IMR-90 (cell line): ENCODE data around the gene IL21R. TPM values are rescaled to one million over a fixed set of nuclear protein-coding genes. Genes with fewer than 3 reads are reported as not detected.
"Not testable (repeated sequence)": the region's sequence is repeated elsewhere in the genome, so short reads cannot be mapped to it uniquely, and the experiment has no call there.

Experiments
- ATAC-seq: fragments of 200-7000 bp; cut with Tn5 transposase; 2 replicates; pipeline ENCODE4 v1.9.1; 2020; ENCODE audit warnings: low read depth, mild to moderate bottlenecking, moderate library complexity
- BruUV-seq: library from RNA; stranded (reverse); fragments of 400-500 nt; replicated peaks from 2 replicates; lab custom pipeline; 2021; lab: Mats Ljungman, UMichigan
- CTCF ChIA-PET: fragments of 300-600 bp; formaldehyde crosslinking; extraction: SDS; loops from one replicate; lab custom pipeline; 2021; ENCODE audit warnings: antibody characterized with exemption; lab: Yijun Ruan, JAX
- POLR2A ChIA-PET: fragments of 300-600 bp; sonication (Branson Sonifier 250); formaldehyde crosslinking; loops from one replicate; lab custom pipeline; 2022; ENCODE audit warnings: antibody characterized with exemption; ENCODE audit not compliant: unreplicated experiment; lab: Charles Lee
- DNase-seq: peaks from one replicate; pipeline ENCODE4 v3.0.0; 2013
- H2AFZ ChIP-seq: replicated peaks from 2 replicates; pipeline ENCODE3; 2013; ENCODE audit warnings: low read length, mild to moderate bottlenecking; ENCODE audit not compliant: poor library complexity
- H2AK5ac ChIP-seq: 2 replicates; pipeline ENCODE4 v1.6.1; 2013; ENCODE audit warnings: low read depth, low read length, inconsistent platforms
- H2AK9ac ChIP-seq: replicated peaks from 2 replicates; pipeline ENCODE3; 2013; ENCODE audit warnings: mild to moderate bottlenecking, low read depth, low read length, moderate library complexity; ENCODE audit not compliant: poor library complexity
- H2BK120ac ChIP-seq: 2 replicates; pipeline ENCODE4 v1.6.1; 2013; ENCODE audit warnings: low read depth, low read length, inconsistent platforms
- H2BK15ac ChIP-seq: 3 replicates; pipeline ENCODE4 v1.6.1; 2013; ENCODE audit warnings: low read depth, low read length, inconsistent platforms
- H2BK20ac ChIP-seq: 2 replicates; pipeline ENCODE4 v1.6.1; 2013; ENCODE audit warnings: low read depth, mild to moderate bottlenecking, inconsistent platforms, low read length, moderate library complexity
- H2BK5ac ChIP-seq: 2 replicates; pipeline ENCODE4 v1.6.1; 2013; ENCODE audit warnings: mild to moderate bottlenecking, low read depth, low read length, inconsistent platforms; ENCODE audit not compliant: poor library complexity, severe bottlenecking
- H3K14ac ChIP-seq: replicated peaks from 2 replicates; pipeline ENCODE4 v1.6.1; 2013; ENCODE audit warnings: low read depth, low read length, inconsistent platforms
- H3K18ac ChIP-seq: 2 replicates; pipeline ENCODE4 v1.6.1; 2013; ENCODE audit warnings: low read depth, low read length, control low read depth
- H3K23ac ChIP-seq: 2 replicates; pipeline ENCODE4 v1.6.1; 2013; ENCODE audit warnings: low read depth, low read length, inconsistent platforms
- H3K27ac ChIP-seq: 2 replicates; pipeline ENCODE4 v1.5.1; 2013; ENCODE audit warnings: mild to moderate bottlenecking, control low read depth, low read length; ENCODE audit not compliant: insufficient read depth
- H3K27me3 ChIP-seq: 2 replicates; pipeline ENCODE4 v1.6.1; 2013; ENCODE audit warnings: low read length; ENCODE audit not compliant: control insufficient read depth, insufficient read depth
- H3K36me3 ChIP-seq: 2 replicates; pipeline ENCODE4 v1.6.1; 2013; ENCODE audit warnings: low read length, mixed read lengths; ENCODE audit not compliant: control insufficient read depth, insufficient read depth
- H3K4ac ChIP-seq: 2 replicates; pipeline ENCODE4 v1.6.1; 2013; ENCODE audit warnings: low read depth, low read length, inconsistent platforms
- H3K4me1 ChIP-seq: 2 replicates; pipeline ENCODE4 v1.6.1; 2013; ENCODE audit warnings: low read length, mixed read lengths; ENCODE audit not compliant: control insufficient read depth, insufficient read depth
- H3K4me2 ChIP-seq: 2 replicates; pipeline ENCODE4 v1.6.1; 2013; ENCODE audit warnings: low read depth, mild to moderate bottlenecking, control low read depth, low read length, moderate library complexity
- H3K4me3 ChIP-seq: 2 replicates; pipeline ENCODE4 v1.5.1; 2013; ENCODE audit warnings: low read depth, mild to moderate bottlenecking, control low read depth, low read length, moderate library complexity; ENCODE audit not compliant: insufficient read depth
- H3K56ac ChIP-seq: 2 replicates; pipeline ENCODE4 v1.6.1; 2013; ENCODE audit warnings: low read length, inconsistent platforms; ENCODE audit not compliant: insufficient read depth; ENCODE audit errors: extremely low read depth
- H3K79me1 ChIP-seq, 2 experiments: 2 replicates each; pipeline ENCODE4 v1.6.1; 2013; ENCODE audit warnings: low read length in 2 of 2, inconsistent platforms in 1 of 2, low read depth in 1 of 2
- H3K9ac ChIP-seq: 2 replicates; pipeline ENCODE4 v1.6.1; 2013; ENCODE audit warnings: low read depth, low read length, control low read depth
- H3K9me1 ChIP-seq: 2 replicates; pipeline ENCODE4 v1.6.1; 2013; ENCODE audit warnings: low read length, inconsistent platforms; ENCODE audit not compliant: insufficient read depth
- H3K9me3 ChIP-seq: 2 replicates; pipeline ENCODE4 v1.6.1; 2013; ENCODE audit warnings: low read length; ENCODE audit not compliant: control insufficient read depth, insufficient read depth
- H4K20me1 ChIP-seq: 2 replicates; pipeline ENCODE4 v1.6.1; 2013; ENCODE audit warnings: low read length, inconsistent platforms; ENCODE audit not compliant: insufficient read depth
- H4K5ac ChIP-seq: 2 replicates; pipeline ENCODE4 v1.6.1; 2013; ENCODE audit warnings: mild to moderate bottlenecking, low read depth, low read length, control low read depth
- H4K8ac ChIP-seq, 2 experiments: 2 replicates each; pipeline ENCODE4 v1.6.1; 2013; ENCODE audit warnings: low read depth in 2 of 2, low read length in 2 of 2, control low read depth in 1 of 2, inconsistent platforms in 1 of 2
- H4K91ac ChIP-seq: 2 replicates; pipeline ENCODE4 v1.6.1; 2013; ENCODE audit warnings: low read depth, low read length, inconsistent platforms; ENCODE audit not compliant: insufficient read depth
- BHLHE40 ChIP-seq: fragments of 150-350 bp; IDR thresholded peaks from 2 replicates; pipeline ENCODE4 v1.6.1; 2016; ENCODE audit warnings: mild to moderate bottlenecking, low read depth, low read length
- CEBPB ChIP-seq: IDR thresholded peaks from 2 replicates; pipeline ENCODE4 v1.6.1; 2012; ENCODE audit warnings: low read depth, low read length, improper control_type of control experiment
- FOS ChIP-seq: fragments of 150-350 bp; IDR thresholded peaks from 2 replicates; pipeline ENCODE4 v1.6.1; 2016; ENCODE audit warnings: low read depth, low read length
- SMC3 ChIP-seq: fragments of 150-350 bp; IDR thresholded peaks from 2 replicates; pipeline ENCODE4 v1.6.1; 2016; ENCODE audit warnings: low read depth, mild to moderate bottlenecking, antibody characterized with exemption, low read length, moderate library complexity
- WGBS, 2 experiments: methylation state at CpG; one replicate each; pipeline versions ENCODE4 v1.1.5 to v1.1.7; 2013; ENCODE audit warnings: missing lambda C conversion rate in 2 of 2; ENCODE audit not compliant: insufficient read length in 1 of 2; ENCODE audit errors: extremely low coverage in 2 of 2; 5-methylcytosine and 5-hydroxymethylcytosine counted together
- dilution Hi-C: fragments of 300-500 bp; cut with HindIII; formaldehyde crosslinking; loops from one replicate; pipeline ENCODE4 v1.14.3; 2018; ENCODE audit warnings: low sequenced_read_pairs; ENCODE audit not compliant: unreplicated experiment
- in situ Hi-C: fragments of 300-500 bp; cut with MboI; formaldehyde crosslinking; loops from 3 replicates; pipeline ENCODE4 v1.14.3; 2019; ENCODE audit warnings: low sequenced_read_pairs, inconsistent platforms, mixed read lengths
- intact Hi-C: fragments of 100-400 bp; cut with micrococcal nuclease; formaldehyde crosslinking; loops from 2 replicates; pipeline ENCODE4 v1.10.0; 2022
- polyA plus RNA-seq, 3 experiments: library from polyadenylated mRNA; depleted of rRNA; stranded (reverse); fragments of >200 nt; gene quantifications; 2 replicates each; pipeline ENCODE4 v1.2.3, GENCODE V29; 2012; ENCODE audit warnings: low replicate concordance in 1 of 3
- total RNA-seq: library from RNA; depleted of rRNA; stranded (reverse); fragments of >200 nt; gene quantifications from 2 replicates; pipeline ENCODE4 v1.2.3, GENCODE V29; 2012

The IL21R gene
- total and polyA plus RNA-seq, 2 of the 4 experiments (the other 2 are of a cell fraction) = 0.72 to 0.97 TPM

- TF ChIP-seq CEBPB = no peak
Observed at GRCh38 chr16:27408012-27408601, 6.1 kb downstream of the IL21R start (continued).

DNA sequence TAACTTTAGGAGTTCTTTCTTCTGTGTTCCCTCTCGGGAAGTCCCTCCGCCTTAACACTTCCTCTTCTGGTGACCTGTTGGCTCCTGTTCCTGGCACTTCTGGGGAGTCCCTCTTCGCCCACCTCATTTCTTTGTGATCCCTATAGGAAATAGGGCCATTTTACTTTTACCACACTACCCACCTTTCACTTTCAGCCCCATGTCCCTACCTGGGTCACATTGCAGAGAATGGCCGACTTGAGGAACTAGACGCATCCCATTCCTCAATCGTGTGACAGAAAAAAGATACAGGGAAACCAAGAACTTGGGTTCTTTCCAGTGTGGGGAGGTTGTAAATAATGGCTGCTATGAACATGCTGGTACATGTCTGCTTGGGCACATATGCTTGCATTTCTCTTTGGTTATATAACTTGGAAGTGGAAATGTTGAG lies 6.6 kb downstream of the IL21R start:
- H3K14ac ChIP-seq = peak overlapping the region; percentile 68
- no peak overlapping the region for H4K5ac ChIP-seq
- CTCF ChIA-PET = interaction anchor here (1.2 kb wide), 1 partner anchor 177 kb away, joined by 3 read pairs; no protein-coding TSS in a partner anchor
- no peak overlapping the region for H3K9ac ChIP-seq
- no peak overlapping the region; the same call in 1 of the 2 replicates for H4K91ac ChIP-seq
- H2AFZ ChIP-seq = peak overlapping the region; percentile 87
- peak overlapping the region; percentile 54 for H2BK120ac ChIP-seq
- H3K23ac ChIP-seq = no peak overlapping the region
- H4K20me1 ChIP-seq = no peaks in the 10 kb centered on the region
- no peak overlapping the region for H3K18ac ChIP-seq
- H3K27ac ChIP-seq = no peak overlapping the region
- peak overlapping the region; percentile 19; the same call in 1 of the 2 replicates for H3K56ac ChIP-seq
- peak overlapping the region; percentile 84 for H2BK20ac ChIP-seq
- DNase-seq = no peak
- peaks cover 9% of the 10 kb centered on the region for H3K4me1 ChIP-seq
- dilution Hi-C loops = no loop called here
- no peak overlapping the region for H3K4me3 ChIP-seq
- TF ChIP-seq FOS (no peak), SMC3 (no peak), BHLHE40 (no peak)
- H2BK15ac ChIP-seq = peak overlapping the region; percentile 81; the same call in 1 of the 3 replicates
- peaks cover 15% of the 10 kb centered on the region for H3K9me1 ChIP-seq
- H2BK5ac ChIP-seq = no peak overlapping the region
- peak overlapping the region; percentile 72 for H2AK9ac ChIP-seq
- no peaks in the 10 kb centered on the region for H3K36me3 ChIP-seq
- no TSS peak for BruUV-seq
- peak overlapping the region; percentile 74; the same call in 1 of the 2 replicates for H2AK5ac ChIP-seq
- 80% methylated on average over 1 of the region's 6 CpGs; no CpG with 5 or more reads in 1 of the 2 experiments for WGBS, 2 experiments
- H4K8ac ChIP-seq = peak overlapping the region in 1 of 2 experiments; percentile 35; a peak in 1 of 4 replicates
- no peak overlapping the region for H3K4me2 ChIP-seq
- peaks cover 0 to 15% of the 10 kb centered on the region in 2 experiments; a peak in 2 of 4 replicates for H3K79me1 ChIP-seq
- intact Hi-C loops = no loop called here
- peak overlapping the region; percentile 72 for H3K4ac ChIP-seq
- H3K9me3 ChIP-seq = no peaks in the 10 kb centered on the region
- POLR2A ChIA-PET = no interaction called here
- no peaks in the 10 kb centered on the region for H3K27me3 ChIP-seq
- no peak for ATAC-seq
- in situ Hi-C loops = no loop called here

- H3K9me3 ChIP-seq = not testable (repeated sequence)
Observed at GRCh38 chr16:27409958-27410357, 8.0 kb downstream of the IL21R start.

More at GRCh38 chr16:27409958-27410357, 8.0 kb downstream of the IL21R start:
- intact Hi-C loops, H4K20me1 ChIP-seq, ATAC-seq, H2AFZ ChIP-seq, DNase-seq, H4K5ac ChIP-seq, H3K27ac ChIP-seq, H2BK5ac ChIP-seq, H3K23ac ChIP-seq, H2AK5ac ChIP-seq, H3K18ac ChIP-seq, H3K27me3 ChIP-seq, H4K91ac ChIP-seq, H3K36me3 ChIP-seq, H4K8ac ChIP-seq, in situ Hi-C loops, H3K4ac ChIP-seq, H3K4me2 ChIP-seq, H2AK9ac ChIP-seq, POLR2A ChIA-PET, dilution Hi-C loops, H3K4me3 ChIP-seq, H3K4me1 ChIP-seq, H2BK120ac ChIP-seq, H3K9ac ChIP-seq, H2BK20ac ChIP-seq, H3K14ac ChIP-seq, BruUV-seq, H2BK15ac ChIP-seq, H3K56ac ChIP-seq: not testable (repeated sequence)
- CTCF ChIA-PET = interaction anchor here (0.7 kb wide), 1 partner anchor 29 kb away, joined by 5 read pairs; no protein-coding TSS in a partner anchor
- peaks cover 0 to 10% of the 10 kb centered on the region in 2 experiments; a peak in 2 of 4 replicates for H3K79me1 ChIP-seq
- WGBS, 2 experiments = no CpG with 5 or more reads among the region's 2 CpGs
- H3K9me1 ChIP-seq = peaks cover 13% of the 10 kb centered on the region
